Dedifferentiated amniotic fluid mesenchymal stem cell (primary cell): ENCODE data around the gene NF1.
"Not testable (repeated sequence)": the region's sequence is repeated elsewhere in the genome, so short reads cannot be mapped to it uniquely, and the experiment has no call there.

Source experiments
- DNase-seq: peaks from one replicate; pipeline ENCODE4 v3.0.0-alpha.2; 2016; ENCODE audit errors: extremely low spot score

The NF1 gene

GRCh38 chr17:31130286-31131224 lies 35.8 kb downstream of the NF1 start:
- DNase-seq, result no peak

- no peak for DNase-seq
Measured at GRCh38 chr17:31131299-31131698, 36.5 kb downstream of the NF1 start.

- no peak for DNase-seq
Measured at GRCh38 chr17:31132977-31133376, 38.2 kb downstream of the NF1 start.

GRCh38 chr17:31134576-31134975 lies 39.8 kb downstream of the NF1 start:
- DNase-seq, result no peak

- DNase-seq, result no peak
Measured at GRCh38 chr17:31136319-31136718, 41.5 kb downstream of the NF1 start.

GRCh38 chr17:31140111-31140510 lies 45.3 kb downstream of the NF1 start:
- no peak for DNase-seq

- DNase-seq, result no peak
Measured at GRCh38 chr17:31144428-31144827, 49.7 kb downstream of the NF1 start.

- DNase-seq, result no peak
Measured at GRCh38 chr17:31144836-31145235, 50.1 kb downstream of the NF1 start.

GRCh38 chr17:31147507-31148202 lies 52.9 kb downstream of the NF1 start:
- no peak for DNase-seq

GRCh38 chr17:31148205-31148604 lies 53.4 kb downstream of the NF1 start:
- no peak for DNase-seq

GRCh38 chr17:31152271-31152670 lies 57.5 kb downstream of the NF1 start:
- DNase-seq, result no peak

GRCh38 chr17:31155208-31155810 lies 60.5 kb downstream of the NF1 start:
- DNase-seq, result no peak

- peak; percentile 70 for DNase-seq
Measured at GRCh38 chr17:31156326-31156725, 61.5 kb downstream of the NF1 start.

GRCh38 chr17:31156864-31157263 lies 62.1 kb downstream of the NF1 start:
- not testable (repeated sequence) for DNase-seq

GRCh38 chr17:31158746-31159377 lies 64.1 kb downstream of the NF1 start:
- no peak for DNase-seq

GRCh38 chr17:31163091-31163781 lies 68.5 kb downstream of the NF1 start:
- DNase-seq, result no peak

GRCh38 chr17:31167111-31167510 lies 72.3 kb downstream of the NF1 start:
- no peak for DNase-seq

- DNase-seq, result no peak
Measured at GRCh38 chr17:31171701-31172100, 76.9 kb downstream of the NF1 start.

- DNase-seq, result no peak
Measured at GRCh38 chr17:31172388-31172787, 77.6 kb downstream of the NF1 start.

GRCh38 chr17:31174215-31174614 lies 79.4 kb downstream of the NF1 start:
- DNase-seq, result no peak

- DNase-seq, result no peak
Measured at GRCh38 chr17:31175237-31175636, 80.5 kb downstream of the NF1 start.

GRCh38 chr17:31176143-31176542 lies 81.4 kb downstream of the NF1 start:
- not testable (repeated sequence) for DNase-seq
